ENCODE measurements around the gene GFPT1.

GRCh38 chr2:69395866-69396265, 8.8 kb upstream of the GFPT1 start:
- TF ChIP-seq EZH2phosphoT487 (IDR thresholded peaks at IDR 0.05; ENCODE audit: borderline replicate concordance) (no peak), CTCF (conservative IDR thresholded peaks at IDR 0.05; ENCODE audit: low read length) (no peak)

Measured in Loucy (cell line).